HEK293 (cell line): ENCODE measurements around the gene PFKL.

Source experiments
- CTCF ChIA-PET: fragments of 350-600 bp; formaldehyde crosslinking; extraction: SDS; loops from one replicate; lab custom pipeline; 2021; ENCODE audit warnings: antibody characterized with exemption; lab: Yijun Ruan, JAX
- POLR2A ChIA-PET: fragments of 300-600 bp; formaldehyde crosslinking; extraction: SDS; loops from one replicate; lab custom pipeline; 2020; ENCODE audit warnings: antibody characterized with exemption, inconsistent platforms; lab: Yijun Ruan, JAX
- H3K27ac ChIP-seq: fragments of 200-500 bp; sonication (Bioruptor generic); 2 replicates; pipeline ENCODE4 v1.5.1; 2014; ENCODE audit warnings: low read depth, low read length, control low read depth, inconsistent platforms; ENCODE audit errors: extremely low read depth
- H3K36me3 ChIP-seq, 2 experiments: fragments of 200-500 bp in 1 of 2; sonication (Bioruptor generic) in 1 of 2; 1 replicate in 1 of 2; 2 replicates in 1 of 2; pipeline ENCODE4 v1.5.1; 2014 to 2017; ENCODE audit warnings: inconsistent platforms in 2 of 2, low read length in 2 of 2; ENCODE audit not compliant: control insufficient read depth in 2 of 2, insufficient read depth in 1 of 2
- H3K4me1 ChIP-seq: fragments of 200-500 bp; sonication (Bioruptor generic); 2 replicates; pipeline ENCODE4 v1.5.1; 2014; ENCODE audit warnings: mild to moderate bottlenecking, low read length, inconsistent platforms; ENCODE audit not compliant: control insufficient read depth, insufficient read depth
- H3K4me3 ChIP-seq: 2 replicates; pipeline ENCODE4 v1.5.1; 2011; ENCODE audit warnings: low read depth, mild to moderate bottlenecking, control low read depth, low read length, moderate library complexity
- H3K9me3 ChIP-seq: fragments of 200-500 bp; sonication (Bioruptor generic); 2 replicates; pipeline ENCODE4 v1.5.1; 2014; ENCODE audit warnings: low read depth, low read length, inconsistent platforms; ENCODE audit not compliant: control insufficient read depth, insufficient read depth
- EGR2 ChIP-seq: fragments of 450-650 bp; formaldehyde crosslinking; IDR thresholded peaks from 2 replicates; pipeline ENCODE4 v1.5.1; 2016; ENCODE audit warnings: low read depth, missing biosample characterization, missing genetic modification characterization
- FEZF1 ChIP-seq: fragments of 450-650 bp; formaldehyde crosslinking; IDR thresholded peaks from 2 replicates; pipeline ENCODE4 v1.5.1; 2016; ENCODE audit warnings: missing biosample characterization, missing genetic modification characterization
- HOXA7 ChIP-seq: sonication (generic); formaldehyde crosslinking; IDR thresholded peaks from 2 replicates; pipeline ENCODE4 v1.8.1; 2022; ENCODE audit warnings: missing genetic modification reagents, borderline replicate concordance
- HOXC10 ChIP-seq: sonication (generic); formaldehyde crosslinking; IDR thresholded peaks from 2 replicates; pipeline ENCODE4 v1.8.1; 2023; ENCODE audit warnings: mild to moderate bottlenecking, missing genetic modification reagents
- KLF1 ChIP-seq: fragments of 450-650 bp; formaldehyde crosslinking; IDR thresholded peaks from 2 replicates; pipeline ENCODE4 v1.5.1; 2016; ENCODE audit warnings: missing biosample characterization, missing genetic modification characterization
- KLF8 ChIP-seq: fragments of 450-650 bp; formaldehyde crosslinking; IDR thresholded peaks from 2 replicates; pipeline ENCODE4 v1.5.1; 2016; ENCODE audit warnings: missing biosample characterization, missing genetic modification characterization
- REPIN1 ChIP-seq: fragments of 450-650 bp; formaldehyde crosslinking; IDR thresholded peaks from 2 replicates; pipeline ENCODE4 v1.5.1; 2017; ENCODE audit warnings: missing biosample characterization, missing genetic modification characterization, low read depth
- SP3 ChIP-seq: fragments of 450-650 bp; formaldehyde crosslinking; IDR thresholded peaks from 2 replicates; pipeline ENCODE4 v1.5.1; 2016; ENCODE audit warnings: missing biosample characterization, missing genetic modification characterization
- SP7 ChIP-seq: fragments of 450-650 bp; formaldehyde crosslinking; IDR thresholded peaks from 2 replicates; pipeline ENCODE4 v1.5.1; 2016; ENCODE audit warnings: missing biosample characterization, missing genetic modification characterization
- ZBTB7A ChIP-seq: fragments of 450-650 bp; formaldehyde crosslinking; IDR thresholded peaks from 2 replicates; pipeline ENCODE4 v1.5.1; 2016; ENCODE audit warnings: low read depth, missing biosample characterization, missing genetic modification characterization
- ZFP41 ChIP-seq: fragments of 450-650 bp; formaldehyde crosslinking; IDR thresholded peaks from 2 replicates; pipeline ENCODE4 v1.5.1; 2016; ENCODE audit warnings: missing biosample characterization, missing genetic modification characterization, borderline replicate concordance
- ZNF121 ChIP-seq: fragments of 450-650 bp; formaldehyde crosslinking; IDR thresholded peaks from 2 replicates; pipeline ENCODE4 v1.5.1; 2016; ENCODE audit warnings: missing biosample characterization, missing genetic modification characterization
- ZNF132 ChIP-seq: fragments of 450-650 bp; formaldehyde crosslinking; IDR thresholded peaks from 2 replicates; pipeline ENCODE4 v1.5.1; 2017; ENCODE audit warnings: missing biosample characterization, missing genetic modification characterization, borderline replicate concordance
- ZNF133 ChIP-seq: fragments of 450-650 bp; formaldehyde crosslinking; IDR thresholded peaks from 2 replicates; pipeline ENCODE4 v1.5.1; 2016; ENCODE audit warnings: missing biosample characterization, missing genetic modification characterization
- ZNF16 ChIP-seq: fragments of 450-650 bp; formaldehyde crosslinking; IDR thresholded peaks from 2 replicates; pipeline ENCODE4 v1.5.1; 2016; ENCODE audit warnings: low read depth, missing biosample characterization, missing genetic modification characterization
- ZNF174 ChIP-seq: fragments of 450-650 bp; formaldehyde crosslinking; IDR thresholded peaks from 2 replicates; pipeline ENCODE4 v1.5.0; 2017; ENCODE audit warnings: missing biosample characterization, mild to moderate bottlenecking, missing genetic modification characterization
- ZNF248 ChIP-seq: fragments of 450-650 bp; formaldehyde crosslinking; IDR thresholded peaks from 2 replicates; pipeline ENCODE4 v1.5.1; 2017; ENCODE audit warnings: missing biosample characterization, missing genetic modification characterization
- ZNF37A ChIP-seq: fragments of 450-650 bp; IDR thresholded peaks from 2 replicates; pipeline ENCODE4 v1.5.1; 2018; ENCODE audit warnings: missing biosample characterization, missing genetic modification characterization
- ZNF391 ChIP-seq: fragments of 450-650 bp; formaldehyde crosslinking; IDR thresholded peaks from 2 replicates; pipeline ENCODE4 v1.5.1; 2016; ENCODE audit warnings: low read depth, missing biosample characterization, missing genetic modification characterization, borderline replicate concordance
- ZNF48 ChIP-seq: fragments of 450-650 bp; formaldehyde crosslinking; IDR thresholded peaks from 2 replicates; pipeline ENCODE4 v1.5.1; 2016; ENCODE audit warnings: missing biosample characterization, missing genetic modification characterization
- ZNF501 ChIP-seq: fragments of 450-650 bp; formaldehyde crosslinking; IDR thresholded peaks from 2 replicates; pipeline ENCODE4 v1.5.1; 2016; ENCODE audit warnings: missing biosample characterization, missing genetic modification characterization
- ZNF558 ChIP-seq: fragments of 450-650 bp; formaldehyde crosslinking; IDR thresholded peaks from 2 replicates; pipeline ENCODE4 v1.5.1; 2016; ENCODE audit warnings: missing biosample characterization, missing genetic modification characterization
- ZNF600 ChIP-seq: fragments of 450-650 bp; formaldehyde crosslinking; IDR thresholded peaks from 2 replicates; pipeline ENCODE4 v1.5.1; 2016; ENCODE audit warnings: missing biosample characterization, missing genetic modification characterization
- ZNF610 ChIP-seq: fragments of 450-650 bp; formaldehyde crosslinking; IDR thresholded peaks from 2 replicates; pipeline ENCODE4 v1.5.1; 2016; ENCODE audit warnings: missing biosample characterization, missing genetic modification characterization, borderline replicate concordance
- ZNF621 ChIP-seq: fragments of 450-650 bp; formaldehyde crosslinking; IDR thresholded peaks from 2 replicates; pipeline ENCODE4 v1.5.1; 2017; ENCODE audit warnings: missing biosample characterization, missing genetic modification characterization
- ZNF624 ChIP-seq: fragments of 450-650 bp; formaldehyde crosslinking; IDR thresholded peaks from 2 replicates; pipeline ENCODE4 v1.5.1; 2017; ENCODE audit warnings: missing biosample characterization, missing genetic modification characterization
- ZNF777 ChIP-seq: fragments of 450-650 bp; formaldehyde crosslinking; IDR thresholded peaks from 2 replicates; pipeline ENCODE4 v1.5.1; 2017; ENCODE audit warnings: missing biosample characterization, missing genetic modification characterization, borderline replicate concordance
- ZSCAN23 ChIP-seq: fragments of 450-650 bp; formaldehyde crosslinking; IDR thresholded peaks from 2 replicates; pipeline ENCODE4 v1.5.1; 2016; ENCODE audit warnings: missing biosample characterization, missing genetic modification characterization
- ZSCAN30 ChIP-seq: fragments of 450-650 bp; IDR thresholded peaks from 2 replicates; pipeline ENCODE4 v1.5.1; 2018; ENCODE audit warnings: missing biosample characterization, mild to moderate bottlenecking, missing genetic modification characterization, moderate library complexity
- TF ChIP-seq, protein P1 (sequence below): fragments of 450-650 bp; IDR thresholded peaks from 2 replicates; pipeline ENCODE4 v1.5.1; 2018; ENCODE audit warnings: missing biosample characterization, missing genetic modification characterization
- TF ChIP-seq, protein P2 (sequence below): fragments of 450-650 bp; formaldehyde crosslinking; IDR thresholded peaks from 2 replicates; pipeline ENCODE4 v1.5.1; 2017; ENCODE audit warnings: missing biosample characterization, mild to moderate bottlenecking, missing genetic modification characterization, moderate library complexity
- TF ChIP-seq, protein P3 (sequence below): fragments of 450-650 bp; formaldehyde crosslinking; IDR thresholded peaks from 2 replicates; pipeline ENCODE4 v1.5.1; 2016; ENCODE audit warnings: missing biosample characterization, missing genetic modification characterization, borderline replicate concordance

Gene PFKL

DNA sequence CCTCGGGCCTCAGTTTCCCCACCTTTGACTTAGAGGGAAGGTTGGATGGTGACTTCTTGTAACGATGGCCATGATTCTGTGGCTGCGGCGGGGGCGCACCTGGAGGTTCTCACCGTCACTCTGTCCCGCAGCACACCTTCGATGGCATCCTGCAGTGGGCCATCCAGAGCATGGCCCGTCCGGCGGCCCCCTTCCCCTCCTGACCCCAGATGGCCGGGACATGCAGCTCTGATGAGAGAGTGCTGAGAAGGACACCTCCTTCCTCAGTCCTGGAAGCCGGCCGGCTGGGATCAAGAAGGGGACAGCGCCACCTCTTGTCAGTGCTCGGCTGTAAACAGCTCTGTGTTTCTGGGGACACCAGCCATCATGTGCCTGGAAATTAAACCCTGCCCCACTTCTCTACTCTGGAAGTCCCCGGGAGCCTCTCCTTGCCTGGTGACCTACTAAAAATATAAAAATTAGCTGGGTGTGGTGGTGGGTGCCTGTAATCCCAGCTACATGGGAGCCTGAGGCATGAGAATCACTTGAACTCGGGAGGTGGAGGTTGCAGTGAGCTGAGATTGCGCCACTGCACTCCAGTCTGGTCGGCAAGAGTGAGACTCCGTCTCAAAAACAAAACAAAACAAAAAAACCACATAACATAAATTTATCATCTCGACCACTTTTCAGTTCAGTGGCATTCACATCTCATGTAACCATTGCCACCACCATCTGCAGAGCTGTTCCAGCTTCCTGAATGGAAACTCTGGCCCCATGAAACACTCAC, 2.1 kb upstream of the PFKL start (continued):
- TF ChIP-seq ZNF501 (no peak), ZNF133 (tag by site-specific recombination) (no peak), ZNF174 (no peak), ZNF48 (0 out of 2 replicates have a peak, but pooled peaks have one; percentile 11), ZNF391 (tag by site-specific recombination) (no peak), REPIN1 (tag by site-specific recombination) (peak; percentile 26; the same call in 1 of the 2 replicates), HOXA7 (CRISPR knock-in tag) (no peak), ZNF132 (no peak), ZNF777 (no peak), ZNF558 (tag by site-specific recombination) (no peak), KLF1 (tag by site-specific recombination) (peak; percentile 75), ZNF600 (tag by site-specific recombination) (peak; percentile 66; the same call in 1 of the 2 replicates), HOXC10 (CRISPR knock-in tag) (no peak), ZNF37A (no peak), KLF8 (tag by site-specific recombination) (peak; percentile 67)
- TF ChIP-seq, protein P1, sequence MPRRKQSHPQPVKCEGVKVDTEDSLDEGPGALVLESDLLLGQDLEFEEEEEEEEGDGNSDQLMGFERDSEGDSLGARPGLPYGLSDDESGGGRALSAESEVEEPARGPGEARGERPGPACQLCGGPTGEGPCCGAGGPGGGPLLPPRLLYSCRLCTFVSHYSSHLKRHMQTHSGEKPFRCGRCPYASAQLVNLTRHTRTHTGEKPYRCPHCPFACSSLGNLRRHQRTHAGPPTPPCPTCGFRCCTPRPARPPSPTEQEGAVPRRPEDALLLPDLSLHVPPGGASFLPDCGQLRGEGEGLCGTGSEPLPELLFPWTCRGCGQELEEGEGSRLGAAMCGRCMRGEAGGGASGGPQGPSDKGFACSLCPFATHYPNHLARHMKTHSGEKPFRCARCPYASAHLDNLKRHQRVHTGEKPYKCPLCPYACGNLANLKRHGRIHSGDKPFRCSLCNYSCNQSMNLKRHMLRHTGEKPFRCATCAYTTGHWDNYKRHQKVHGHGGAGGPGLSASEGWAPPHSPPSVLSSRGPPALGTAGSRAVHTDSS (tag by site-specific recombination), result no peak
- TF ChIP-seq, protein P2, sequence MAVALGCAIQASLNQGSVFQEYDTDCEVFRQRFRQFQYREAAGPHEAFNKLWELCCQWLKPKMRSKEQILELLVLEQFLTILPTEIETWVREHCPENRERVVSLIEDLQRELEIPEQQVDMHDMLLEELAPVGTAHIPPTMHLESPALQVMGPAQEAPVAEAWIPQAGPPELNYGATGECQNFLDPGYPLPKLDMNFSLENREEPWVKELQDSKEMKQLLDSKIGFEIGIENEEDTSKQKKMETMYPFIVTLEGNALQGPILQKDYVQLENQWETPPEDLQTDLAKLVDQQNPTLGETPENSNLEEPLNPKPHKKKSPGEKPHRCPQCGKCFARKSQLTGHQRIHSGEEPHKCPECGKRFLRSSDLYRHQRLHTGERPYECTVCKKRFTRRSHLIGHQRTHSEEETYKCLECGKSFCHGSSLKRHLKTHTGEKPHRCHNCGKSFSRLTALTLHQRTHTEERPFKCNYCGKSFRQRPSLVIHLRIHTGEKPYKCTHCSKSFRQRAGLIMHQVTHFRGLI (tag by site-specific recombination), result no peak

DNA sequence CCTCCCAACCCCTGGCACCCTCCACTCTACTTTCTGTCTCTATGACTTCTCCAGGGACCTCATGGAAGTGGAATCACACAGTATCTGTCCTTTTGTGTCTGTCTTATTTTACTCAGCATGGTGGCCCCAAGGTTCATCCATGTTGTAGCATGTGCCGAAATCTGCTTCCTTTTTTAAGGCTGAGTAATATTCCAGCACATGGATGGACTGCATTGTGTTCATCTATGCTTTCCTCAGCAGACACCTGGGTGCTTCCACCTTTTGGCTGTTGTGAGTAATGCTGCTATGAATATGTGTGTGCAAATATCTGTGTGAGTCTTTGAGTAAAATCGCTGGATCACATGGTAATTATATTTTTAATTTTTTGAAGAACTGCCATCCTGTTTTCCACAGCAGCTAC, 1.6 kb upstream of the PFKL start:
- Histone ChIP-seq H3K27ac (no peak overlapping the region), H3K36me3 (no peaks in the 10 kb centered on the region), H3K9me3 (no peaks in the 10 kb centered on the region), H3K4me1 (peaks cover 8% of the 10 kb centered on the region; the same call in 1 of the 2 replicates), H3K4me3 (no peak overlapping the region)
- ChIA-PET CTCF (interaction anchor here (0.6 to 2.2 kb wide), 18 partner anchors 11 to 1372 kb away, joined by 3 to 14 read pairs (median 4); no protein-coding TSS in a partner anchor), POLR2A (interaction anchor here (1.1 kb wide), 1 partner anchor 40 kb away, joined by 3 read pairs; no protein-coding TSS in a partner anchor)
- TF ChIP-seq ZSCAN30 (tag by site-specific recombination) (no peak), ZSCAN23 (tag by site-specific recombination) (no peak), ZNF248 (tag by site-specific recombination) (no peak), ZBTB7A (tag by site-specific recombination) (no peak), ZNF16 (no peak), ZNF624 (tag by site-specific recombination) (no peak), EGR2 (no peak), SP7 (tag by site-specific recombination) (0 out of 2 replicates have a peak, but pooled peaks have one; percentile 3), ZNF121 (no peak), FEZF1 (tag by site-specific recombination) (no peak), ZNF48 (0 out of 2 replicates have a peak, but pooled peaks have one; percentile 4), ZNF610 (0 out of 2 replicates have a peak, but pooled peaks have one; percentile 5), ZFP41 (tag by site-specific recombination) (0 out of 2 replicates have a peak, but pooled peaks have one; percentile 23), SP3 (tag by site-specific recombination) (no peak), HOXA7 (CRISPR knock-in tag) (no peak), ZNF621 (tag by site-specific recombination) (no peak)
- TF ChIP-seq, protein P3, sequence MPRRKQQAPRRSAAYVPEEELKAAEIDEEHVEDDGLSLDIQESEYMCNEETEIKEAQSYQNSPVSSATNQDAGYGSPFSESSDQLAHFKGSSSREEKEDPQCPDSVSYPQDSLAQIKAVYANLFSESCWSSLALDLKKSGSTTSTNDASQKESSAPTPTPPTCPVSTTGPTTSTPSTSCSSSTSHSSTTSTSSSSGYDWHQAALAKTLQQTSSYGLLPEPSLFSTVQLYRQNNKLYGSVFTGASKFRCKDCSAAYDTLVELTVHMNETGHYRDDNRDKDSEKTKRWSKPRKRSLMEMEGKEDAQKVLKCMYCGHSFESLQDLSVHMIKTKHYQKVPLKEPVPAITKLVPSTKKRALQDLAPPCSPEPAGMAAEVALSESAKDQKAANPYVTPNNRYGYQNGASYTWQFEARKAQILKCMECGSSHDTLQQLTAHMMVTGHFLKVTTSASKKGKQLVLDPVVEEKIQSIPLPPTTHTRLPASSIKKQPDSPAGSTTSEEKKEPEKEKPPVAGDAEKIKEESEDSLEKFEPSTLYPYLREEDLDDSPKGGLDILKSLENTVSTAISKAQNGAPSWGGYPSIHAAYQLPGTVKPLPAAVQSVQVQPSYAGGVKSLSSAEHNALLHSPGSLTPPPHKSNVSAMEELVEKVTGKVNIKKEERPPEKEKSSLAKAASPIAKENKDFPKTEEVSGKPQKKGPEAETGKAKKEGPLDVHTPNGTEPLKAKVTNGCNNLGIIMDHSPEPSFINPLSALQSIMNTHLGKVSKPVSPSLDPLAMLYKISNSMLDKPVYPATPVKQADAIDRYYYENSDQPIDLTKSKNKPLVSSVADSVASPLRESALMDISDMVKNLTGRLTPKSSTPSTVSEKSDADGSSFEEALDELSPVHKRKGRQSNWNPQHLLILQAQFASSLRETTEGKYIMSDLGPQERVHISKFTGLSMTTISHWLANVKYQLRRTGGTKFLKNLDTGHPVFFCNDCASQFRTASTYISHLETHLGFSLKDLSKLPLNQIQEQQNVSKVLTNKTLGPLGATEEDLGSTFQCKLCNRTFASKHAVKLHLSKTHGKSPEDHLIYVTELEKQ (tag by site-specific recombination), result no peak
